ENCODE measurements around the gene ISLR. TPM values are rescaled to one million over a fixed set of nuclear protein-coding genes. Genes with fewer than 3 reads are reported as not detected.

The ISLR gene
- total RNA-seq, 2 donors from 2014 or later = 0.29 TPM; not detected in 1

DNA sequence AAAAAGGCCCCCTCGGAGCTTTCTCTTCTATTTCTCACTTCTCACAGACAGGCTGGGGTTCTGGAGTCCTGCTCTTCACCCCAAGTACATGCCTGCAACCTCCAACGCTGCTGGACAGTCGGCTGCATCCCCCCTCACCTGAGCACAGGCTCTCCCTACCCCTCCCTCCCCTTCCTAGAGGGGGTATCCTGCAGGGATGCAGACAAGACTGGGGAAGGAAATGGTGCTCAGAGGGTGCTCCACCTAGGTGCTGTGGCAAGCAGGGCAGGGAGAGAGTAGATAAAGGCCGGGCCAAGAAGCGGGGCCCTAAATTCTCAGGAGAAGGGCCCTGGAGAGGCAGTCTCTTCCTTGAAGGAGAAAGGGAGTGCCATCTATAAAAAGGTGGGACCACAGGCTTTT lies 36.0 kb downstream of the ISLR start:
- no peak for DNase-seq
- H3K27ac ChIP-seq (ENCODE audit: low read depth, low read length) = peak overlapping the region; percentile 51
- no peaks in the 10 kb centered on the region for H3K27me3 ChIP-seq (ENCODE audit: control insufficient read depth, insufficient read depth, low read length, poor library complexity, severe bottlenecking)
- no peaks in the 10 kb centered on the region for H3K36me3 ChIP-seq (ENCODE audit: control insufficient read depth, insufficient read depth, low read length)
- peak overlapping the region; percentile 79 for H3K27ac Mint-ChIP-seq
- H3K27me3 Mint-ChIP-seq (ENCODE audit: insufficient read depth) = peaks cover 12% of the 10 kb centered on the region
- H3K36me3 Mint-ChIP-seq (ENCODE audit: low read depth) = no peaks in the 10 kb centered on the region
- no peaks in the 10 kb centered on the region for H3K9me3 Mint-ChIP-seq
- no peak overlapping the region for H3K9ac ChIP-seq (ENCODE audit: extremely low read depth, low read length, poor library complexity, severe bottlenecking)
- TF ChIP-seq, protein P1, sequence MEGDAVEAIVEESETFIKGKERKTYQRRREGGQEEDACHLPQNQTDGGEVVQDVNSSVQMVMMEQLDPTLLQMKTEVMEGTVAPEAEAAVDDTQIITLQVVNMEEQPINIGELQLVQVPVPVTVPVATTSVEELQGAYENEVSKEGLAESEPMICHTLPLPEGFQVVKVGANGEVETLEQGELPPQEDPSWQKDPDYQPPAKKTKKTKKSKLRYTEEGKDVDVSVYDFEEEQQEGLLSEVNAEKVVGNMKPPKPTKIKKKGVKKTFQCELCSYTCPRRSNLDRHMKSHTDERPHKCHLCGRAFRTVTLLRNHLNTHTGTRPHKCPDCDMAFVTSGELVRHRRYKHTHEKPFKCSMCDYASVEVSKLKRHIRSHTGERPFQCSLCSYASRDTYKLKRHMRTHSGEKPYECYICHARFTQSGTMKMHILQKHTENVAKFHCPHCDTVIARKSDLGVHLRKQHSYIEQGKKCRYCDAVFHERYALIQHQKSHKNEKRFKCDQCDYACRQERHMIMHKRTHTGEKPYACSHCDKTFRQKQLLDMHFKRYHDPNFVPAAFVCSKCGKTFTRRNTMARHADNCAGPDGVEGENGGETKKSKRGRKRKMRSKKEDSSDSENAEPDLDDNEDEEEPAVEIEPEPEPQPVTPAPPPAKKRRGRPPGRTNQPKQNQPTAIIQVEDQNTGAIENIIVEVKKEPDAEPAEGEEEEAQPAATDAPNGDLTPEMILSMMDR (conservative IDR thresholded peaks at IDR 0.05) = peak; percentile 13
- no peaks in the 10 kb centered on the region for H3K9me3 ChIP-seq (ENCODE audit: control insufficient read depth, low read length)
- peaks cover 30% of the 10 kb centered on the region for H3K4me1 Mint-ChIP-seq
- no peaks in the 10 kb centered on the region for H3K4me1 ChIP-seq (ENCODE audit: control insufficient read depth, insufficient read depth, low read length)
- no peak overlapping the region for H3K4me3 Mint-ChIP-seq
- 65 to 91% methylated on average over 2 to 5 of the region's 5 CpGs for WGBS, 2 experiments (ENCODE audit: insufficient coverage in 1 of 2, insufficient read length in 1 of 2)
- H3K4me3 ChIP-seq (ENCODE audit: low read length) = no peak overlapping the region

- Mint-ChIP-seq H3K36me3 (ENCODE audit: low read depth) (no peaks in the 10 kb centered on the region), H3K9me3 (no peaks in the 10 kb centered on the region), H3K4me1 (peaks cover 34% of the 10 kb centered on the region), H3K4me3 (no peak overlapping the region), H3K27ac (no peak overlapping the region), H3K27me3 (ENCODE audit: insufficient read depth) (peaks cover 12% of the 10 kb centered on the region)
- Histone ChIP-seq H3K36me3 (ENCODE audit: control insufficient read depth, insufficient read depth, low read length) (no peaks in the 10 kb centered on the region), H3K4me1 (ENCODE audit: control insufficient read depth, insufficient read depth, low read length) (no peaks in the 10 kb centered on the region), H3K9ac (ENCODE audit: extremely low read depth, low read length, poor library complexity, severe bottlenecking) (no peak overlapping the region), H3K4me3 (ENCODE audit: low read length) (no peak overlapping the region), H3K27ac (ENCODE audit: low read depth, low read length) (no peak overlapping the region), H3K9me3 (ENCODE audit: control insufficient read depth, low read length) (no peaks in the 10 kb centered on the region), H3K27me3 (ENCODE audit: control insufficient read depth, insufficient read depth, low read length, poor library complexity, severe bottlenecking) (no peaks in the 10 kb centered on the region)
- TF ChIP-seq, protein P1 (conservative IDR thresholded peaks at IDR 0.05) = no peak
- 76 to 89% methylated on average over 3 to 4 of the region's 4 CpGs for WGBS, 2 experiments (ENCODE audit: insufficient coverage in 1 of 2, insufficient read length in 1 of 2)
- no peak for DNase-seq
These were observed 36.6 kb downstream of the ISLR start for GRCh38 chr15:74209997-74210671.

DNA sequence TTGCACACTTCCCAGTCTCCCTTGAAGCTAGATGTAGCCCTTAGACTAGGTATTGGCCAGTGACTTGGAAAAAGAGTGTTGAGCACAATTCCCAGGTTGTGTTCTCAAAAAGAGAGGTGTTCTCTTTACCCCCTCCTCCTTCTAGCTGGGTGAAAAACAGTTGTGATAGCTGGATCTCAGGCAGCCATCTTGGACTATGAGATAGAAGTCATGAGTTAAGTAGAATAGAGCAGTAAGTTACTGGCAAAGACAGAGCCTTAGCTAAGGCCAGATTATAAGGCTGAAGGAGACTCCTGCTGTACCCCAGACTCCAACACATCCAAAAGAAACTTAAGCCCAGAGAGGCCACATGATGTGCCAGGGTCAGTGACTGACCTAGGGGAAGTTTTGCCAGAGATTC lies 37.2 kb downstream of the ISLR start:
- no peak overlapping the region for H3K27ac ChIP-seq (ENCODE audit: low read depth, low read length)
- H3K36me3 ChIP-seq (ENCODE audit: control insufficient read depth, insufficient read depth, low read length) = no peaks in the 10 kb centered on the region
- no peaks in the 10 kb centered on the region for H3K27me3 ChIP-seq (ENCODE audit: control insufficient read depth, insufficient read depth, low read length, poor library complexity, severe bottlenecking)
- peaks cover 15% of the 10 kb centered on the region for H3K27me3 Mint-ChIP-seq (ENCODE audit: insufficient read depth)
- no peaks in the 10 kb centered on the region for H3K9me3 ChIP-seq (ENCODE audit: control insufficient read depth, low read length)
- H3K4me1 Mint-ChIP-seq = peaks cover 39% of the 10 kb centered on the region
- H3K4me3 ChIP-seq (ENCODE audit: low read length) = no peak overlapping the region
- DNase-seq = no peak
- H3K4me3 Mint-ChIP-seq = no peak overlapping the region
- H3K9ac ChIP-seq (ENCODE audit: extremely low read depth, low read length, poor library complexity, severe bottlenecking) = no peak overlapping the region
- no peaks in the 10 kb centered on the region for H3K36me3 Mint-ChIP-seq (ENCODE audit: low read depth)
- H3K9me3 Mint-ChIP-seq = no peaks in the 10 kb centered on the region
- no peak overlapping the region for H3K27ac Mint-ChIP-seq
- TF ChIP-seq, protein P1 (conservative IDR thresholded peaks at IDR 0.05) = no peak
- no peaks in the 10 kb centered on the region for H3K4me1 ChIP-seq (ENCODE audit: control insufficient read depth, insufficient read depth, low read length)

All from endodermal cell (in vitro differentiated cells).